ENCODE results near the gene NPAS3. TPM values are rescaled to one million over a fixed set of nuclear protein-coding genes. Genes with fewer than 3 reads are reported as not detected.
A peak's percentile ranks its signal among the peaks of the same experiment; 100 is the strongest.

Gene NPAS3
- total and polyA plus RNA-seq, 8 donors = 0.09 to 0.79 (median 0.56) TPM

DNA sequence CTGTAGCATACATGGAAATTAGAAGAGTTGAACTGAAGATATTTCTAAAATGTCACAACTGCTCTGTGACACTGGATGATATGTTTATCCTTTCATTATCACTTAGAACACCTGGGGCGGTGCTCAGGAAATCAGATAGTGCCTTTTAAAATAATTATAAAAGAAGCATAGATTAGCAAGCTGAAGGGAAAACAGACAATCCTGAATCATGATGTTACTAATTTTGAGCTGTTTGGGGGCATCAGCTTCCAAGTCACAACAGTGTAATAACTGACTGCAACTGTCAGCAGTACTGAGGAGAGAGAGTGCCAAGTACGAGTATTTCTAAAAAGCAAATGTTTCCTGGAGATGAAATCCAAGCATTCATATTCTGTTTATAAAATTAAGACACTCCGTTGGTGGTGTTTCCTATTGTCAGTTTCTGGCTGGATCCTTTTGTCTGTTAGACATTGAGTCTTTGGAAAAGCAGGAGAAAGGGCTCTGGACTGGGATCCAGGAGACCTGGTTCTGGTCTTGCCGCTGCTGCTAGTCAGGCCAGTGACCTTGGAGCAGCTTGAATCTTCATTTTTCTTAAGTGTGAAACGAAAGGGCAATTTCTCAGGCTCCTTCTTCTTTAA is 632.1 kb downstream of the NPAS3 start:
- ATAC-seq (no peak), DNase-seq (peak in 1 of 4 donors; percentile 10)
- Histone ChIP-seq H3K4me1 (no peaks in the 10 kb centered on the region), H3K27me3 (no peaks in the 10 kb centered on the region), H3K9me3 (no peaks in the 10 kb centered on the region), H3K4me3 (no peak overlapping the region), H3K36me3 (no peaks in the 10 kb centered on the region), H3K27ac (no peak overlapping the region)
- no peak for TF ChIP-seq CTCF (IDR thresholded peaks at IDR 0.05)
- intact Hi-C loops (cut with DNase I) = no loop called here

DNA sequence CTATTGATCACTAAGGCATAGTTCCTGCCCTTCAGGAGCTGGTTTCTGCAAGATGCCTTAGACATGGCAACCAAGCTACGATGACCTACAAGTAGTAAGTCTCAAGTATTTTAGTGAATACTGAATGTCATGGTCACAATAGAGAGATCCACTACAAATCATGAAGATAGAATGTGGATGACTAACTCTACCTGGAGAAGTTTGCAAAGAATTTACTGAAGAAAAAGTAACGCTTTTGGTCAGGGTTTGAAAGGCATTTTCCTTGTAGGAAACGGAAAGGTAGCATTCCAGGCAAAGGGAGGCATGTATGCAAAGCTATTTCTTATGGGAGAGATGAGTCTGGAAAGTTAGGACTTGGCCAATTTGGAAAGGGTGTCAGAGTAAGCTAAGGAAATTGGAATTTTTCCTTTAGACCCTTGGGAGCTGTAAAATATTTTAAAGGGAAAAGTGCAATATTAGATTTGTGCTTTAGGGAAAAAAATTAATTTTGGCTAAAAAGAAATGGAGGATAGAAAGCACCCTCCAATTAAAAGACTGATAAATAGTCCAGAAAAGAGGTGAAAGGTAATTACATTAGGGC is 634.7 kb downstream of the NPAS3 start:
- Histone ChIP-seq H3K27ac (no peak overlapping the region), H3K4me1 (no peaks in the 10 kb centered on the region), H3K36me3 (no peaks in the 10 kb centered on the region), H3K9me3 (no peaks in the 10 kb centered on the region), H3K27me3 (no peaks in the 10 kb centered on the region), H3K4me3 (no peak overlapping the region)
- ATAC-seq (no peak), DNase-seq (no peak)
- intact Hi-C loops (cut with DNase I) = no loop called here
- no peak for TF ChIP-seq CTCF (IDR thresholded peaks at IDR 0.05)

DNA sequence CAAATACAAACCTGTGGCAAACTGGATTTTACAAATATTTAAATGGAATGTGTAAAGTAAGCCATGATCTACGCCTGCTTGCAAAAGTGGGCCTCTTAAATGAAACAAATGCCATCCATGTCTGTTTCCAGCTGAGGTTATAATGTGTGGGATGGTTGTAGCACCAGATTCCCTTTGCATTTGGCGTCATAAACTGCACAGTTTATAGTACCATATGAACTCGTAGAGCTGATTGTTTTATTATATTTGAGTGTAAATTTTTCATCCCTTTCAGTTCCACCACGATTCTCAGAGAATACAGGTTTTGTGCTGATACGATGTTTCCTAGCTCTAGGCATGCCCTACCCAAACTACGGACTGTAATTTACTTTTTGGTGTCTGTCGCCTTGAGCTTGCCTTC is 637.3 kb downstream of the NPAS3 start:
- ATAC-seq = no peak
- intact Hi-C loops (cut with DNase I) = no loop called here

DNA sequence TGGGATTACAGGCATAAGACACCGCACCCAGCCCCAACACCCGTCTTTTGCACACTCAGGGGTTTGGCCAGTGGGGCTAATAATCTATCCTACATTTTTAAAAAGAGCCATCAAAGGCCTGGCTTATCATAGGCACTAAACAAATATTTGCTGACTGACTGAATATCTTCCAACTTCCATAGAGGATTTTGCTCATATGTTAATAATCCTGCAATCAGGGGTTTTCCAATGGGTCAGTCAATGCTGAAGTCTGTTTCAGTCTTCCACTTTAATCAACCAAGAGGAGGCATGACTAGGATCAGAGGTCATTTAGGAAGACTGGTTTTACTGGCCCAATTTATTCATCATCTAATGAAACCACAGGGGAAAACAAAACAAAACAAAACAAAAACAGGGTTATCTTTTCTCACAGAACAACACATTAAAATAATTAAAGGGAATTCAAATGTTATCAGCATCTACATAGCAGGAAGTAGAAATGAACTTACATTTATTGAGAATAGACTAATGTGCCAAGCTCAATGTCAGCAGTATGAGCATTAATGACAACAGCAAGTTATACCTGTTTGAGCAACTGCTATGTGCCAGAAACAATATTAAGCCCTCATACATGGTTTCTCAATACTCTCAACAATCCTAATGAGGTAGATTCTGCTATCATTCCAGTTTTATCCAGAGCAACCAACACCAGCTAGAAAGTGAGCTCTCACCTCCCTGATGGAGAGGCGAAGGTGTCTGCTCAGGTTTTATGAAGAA is 640.0 kb downstream of the NPAS3 start:
- H3K4me3 ChIP-seq = no peak overlapping the region
- no peaks in the 10 kb centered on the region for H3K4me1 ChIP-seq
- intact Hi-C loops (cut with DNase I) = no loop called here
- no peak overlapping the region for H3K27ac ChIP-seq
- ATAC-seq (no peak), DNase-seq (no peak)
- no peaks in the 10 kb centered on the region for H3K9me3 ChIP-seq
- TF ChIP-seq CTCF (IDR thresholded peaks at IDR 0.05) = no peak
- H3K36me3 ChIP-seq = no peaks in the 10 kb centered on the region
- H3K27me3 ChIP-seq = no peaks in the 10 kb centered on the region

More for the DNA sequence above, 637.3 kb downstream of the NPAS3 start:
- no peak for DNase-seq
- H3K27ac ChIP-seq = no peak overlapping the region
- no peaks in the 10 kb centered on the region for H3K4me1 ChIP-seq
- no peaks in the 10 kb centered on the region for H3K36me3 ChIP-seq
- no peak for TF ChIP-seq CTCF (IDR thresholded peaks at IDR 0.05)
- H3K4me3 ChIP-seq = no peak overlapping the region
- H3K27me3 ChIP-seq = no peaks in the 10 kb centered on the region
- no peaks in the 10 kb centered on the region for H3K9me3 ChIP-seq

- H3K27me3 ChIP-seq = no peaks in the 10 kb centered on the region
- H3K9me3 ChIP-seq = no peaks in the 10 kb centered on the region
- ATAC-seq (no peak), DNase-seq (no peak)
- no peaks in the 10 kb centered on the region for H3K4me1 ChIP-seq
- H3K36me3 ChIP-seq = no peaks in the 10 kb centered on the region
- intact Hi-C loops (cut with DNase I) = no loop called here
- H3K4me3 ChIP-seq = no peak overlapping the region
- H3K27ac ChIP-seq = no peak overlapping the region
- TF ChIP-seq CTCF (IDR thresholded peaks at IDR 0.05) = no peak
Observed at GRCh38 chr14:33580231-33580749, 641.6 kb downstream of the NPAS3 start.

Data from left lung (tissue), 10 donors.